ENCODE measurements around the gene DTX2. TPM values are rescaled to one million over a fixed set of nuclear protein-coding genes. Genes with fewer than 3 reads are reported as not detected.
"Not testable (repeated sequence)": the region's sequence is repeated elsewhere in the genome, so short reads cannot be mapped to it uniquely, and the experiment has no call there.

DTX2 gene
- total RNA-seq, 2 experiments from 2014 or later: 13.7 to 16.4 TPM

- not testable (repeated sequence) for H3K27me3 Mint-ChIP-seq, H3K4me3 Mint-ChIP-seq, H3K27ac Mint-ChIP-seq, H3K9me3 Mint-ChIP-seq, H3K36me3 Mint-ChIP-seq, H3K4me1 Mint-ChIP-seq
- peak; percentile 30 for DNase-seq
Measured at GRCh38 chr7:76437873-76438272, 23.6 kb upstream of the DTX2 start.

GRCh38 chr7:76439120-76439888 is 22.2 kb upstream of the DTX2 start:
- not testable (repeated sequence) for H3K36me3 Mint-ChIP-seq, DNase-seq, H3K27me3 Mint-ChIP-seq, H3K4me1 Mint-ChIP-seq, H3K4me3 Mint-ChIP-seq, H3K9me3 Mint-ChIP-seq, H3K27ac Mint-ChIP-seq

GRCh38 chr7:76440404-76440803 is 21.1 kb upstream of the DTX2 start:
- H3K4me3 Mint-ChIP-seq, H3K36me3 Mint-ChIP-seq, H3K4me1 Mint-ChIP-seq, H3K27ac Mint-ChIP-seq, DNase-seq, H3K27me3 Mint-ChIP-seq, H3K9me3 Mint-ChIP-seq: not testable (repeated sequence)

GRCh38 chr7:76441792-76442191 is 19.7 kb upstream of the DTX2 start:
- DNase-seq, H3K9me3 Mint-ChIP-seq, H3K4me1 Mint-ChIP-seq, H3K36me3 Mint-ChIP-seq, H3K27me3 Mint-ChIP-seq, H3K4me3 Mint-ChIP-seq, H3K27ac Mint-ChIP-seq: not testable (repeated sequence)

- H3K4me1 Mint-ChIP-seq, H3K4me3 Mint-ChIP-seq, H3K36me3 Mint-ChIP-seq, H3K27me3 Mint-ChIP-seq, H3K27ac Mint-ChIP-seq, H3K9me3 Mint-ChIP-seq, DNase-seq: not testable (repeated sequence)
Measured at GRCh38 chr7:76442664-76443446, 18.7 kb upstream of the DTX2 start.

GRCh38 chr7:76443846-76444245 is 17.7 kb upstream of the DTX2 start:
- not testable (repeated sequence) for DNase-seq, H3K27ac Mint-ChIP-seq, H3K36me3 Mint-ChIP-seq, H3K4me1 Mint-ChIP-seq, H3K4me3 Mint-ChIP-seq, H3K27me3 Mint-ChIP-seq, H3K9me3 Mint-ChIP-seq

GRCh38 chr7:76445577-76446008 is 15.9 kb upstream of the DTX2 start:
- H3K36me3 Mint-ChIP-seq, H3K9me3 Mint-ChIP-seq, H3K27me3 Mint-ChIP-seq, DNase-seq, H3K4me1 Mint-ChIP-seq, H3K4me3 Mint-ChIP-seq: not testable (repeated sequence)
- peak overlapping the region; percentile 76 for H3K27ac Mint-ChIP-seq

GRCh38 chr7:76457017-76457416 is 4.5 kb upstream of the DTX2 start:
- not testable (repeated sequence) for H3K36me3 Mint-ChIP-seq, H3K4me1 Mint-ChIP-seq, H3K9me3 Mint-ChIP-seq, H3K27me3 Mint-ChIP-seq, H3K4me3 Mint-ChIP-seq, H3K27ac Mint-ChIP-seq, DNase-seq

GRCh38 chr7:76458504-76458903 is 3.0 kb upstream of the DTX2 start:
- not testable (repeated sequence) for H3K9me3 Mint-ChIP-seq, DNase-seq

GRCh38 chr7:76460767-76461166 is 742 bp upstream of the DTX2 start:
- H3K4me1 Mint-ChIP-seq, H3K9me3 Mint-ChIP-seq, H3K36me3 Mint-ChIP-seq, DNase-seq, H3K27me3 Mint-ChIP-seq, H3K27ac Mint-ChIP-seq, H3K4me3 Mint-ChIP-seq: not testable (repeated sequence)

More at GRCh38 chr7:76458504-76458903, 3.0 kb upstream of the DTX2 start:
- H3K27me3 Mint-ChIP-seq, H3K4me1 Mint-ChIP-seq, H3K4me3 Mint-ChIP-seq, H3K36me3 Mint-ChIP-seq, H3K27ac Mint-ChIP-seq: not testable (repeated sequence)

- not testable (repeated sequence) for H3K36me3 Mint-ChIP-seq, H3K4me3 Mint-ChIP-seq, H3K27me3 Mint-ChIP-seq, DNase-seq, H3K4me1 Mint-ChIP-seq, H3K9me3 Mint-ChIP-seq, H3K27ac Mint-ChIP-seq
Measured at GRCh38 chr7:76462271-76462882, 868 bp downstream of the DTX2 start.

- not testable (repeated sequence) for H3K27me3 Mint-ChIP-seq, H3K36me3 Mint-ChIP-seq, DNase-seq, H3K9me3 Mint-ChIP-seq, H3K4me1 Mint-ChIP-seq, H3K27ac Mint-ChIP-seq, H3K4me3 Mint-ChIP-seq
Measured at GRCh38 chr7:76464959-76465358, 3.5 kb downstream of the DTX2 start.

GRCh38 chr7:76465950-76466349 is 4.4 kb downstream of the DTX2 start:
- not testable (repeated sequence) for H3K4me1 Mint-ChIP-seq, H3K36me3 Mint-ChIP-seq, DNase-seq, H3K27me3 Mint-ChIP-seq, H3K27ac Mint-ChIP-seq, H3K9me3 Mint-ChIP-seq, H3K4me3 Mint-ChIP-seq

GRCh38 chr7:76467743-76468404 is 6.4 kb downstream of the DTX2 start:
- DNase-seq, H3K4me3 Mint-ChIP-seq, H3K9me3 Mint-ChIP-seq, H3K4me1 Mint-ChIP-seq, H3K27ac Mint-ChIP-seq, H3K27me3 Mint-ChIP-seq, H3K36me3 Mint-ChIP-seq: not testable (repeated sequence)

GRCh38 chr7:76471556-76472221 is 10.2 kb downstream of the DTX2 start:
- H3K4me3 Mint-ChIP-seq, DNase-seq, H3K36me3 Mint-ChIP-seq, H3K4me1 Mint-ChIP-seq, H3K27me3 Mint-ChIP-seq, H3K27ac Mint-ChIP-seq, H3K9me3 Mint-ChIP-seq: not testable (repeated sequence)
